GM12878 (cell line): ENCODE results near the gene TMEM14C. TPM values are rescaled to one million over a fixed set of nuclear protein-coding genes. Genes with fewer than 3 reads are reported as not detected.

Experiments used
- ATAC-seq: fragments of 200-7000 bp; cut with Tn5 transposase; 3 replicates; pipeline ENCODE4 v1.9.1; 2020; ENCODE audit warnings: mild to moderate bottlenecking, moderate library complexity
- BruUV-seq: library from RNA; stranded (reverse); fragments of 400-500 nt; replicated peaks from 2 replicates; lab custom pipeline; 2021; lab: Mats Ljungman, UMichigan
- CTCF ChIA-PET: fragments of 300-600 bp; sonication (Branson Sonifier 250); formaldehyde crosslinking; extraction: SDS; loops from one replicate; lab custom pipeline; 2021; ENCODE audit warnings: inconsistent platforms; lab: Yijun Ruan, JAX
- POLR2A ChIA-PET: fragments of 350-600 bp; formaldehyde crosslinking; extraction: SDS; loops from one replicate; lab custom pipeline; 2021; ENCODE audit warnings: inconsistent platforms; lab: Charles Lee
- RAD21 ChIA-PET: fragments of 300-600 bp; sonication (Branson Sonifier 250); formaldehyde crosslinking; loops from one replicate; lab custom pipeline; 2023; ENCODE audit warnings: antibody characterized with exemption; ENCODE audit not compliant: unreplicated experiment; lab: Charles Lee
- SMC1A ChIA-PET: fragments of 300-600 bp; sonication (Branson Sonifier 250); formaldehyde crosslinking; loops from one replicate; lab custom pipeline; 2023; ENCODE audit not compliant: unreplicated experiment, uncharacterized antibody; lab: Charles Lee
- DNase-seq: peaks from one replicate; pipeline ENCODE4 v3.0.0-alpha.2; 2011; ENCODE audit warnings: low read depth, low spot score
- FAIRE-seq: peaks from 3 replicates; lab custom pipeline; 2011; peaks lifted over from hg19 to GRCh38; lab: Jason Lieb, UNC
- H2AFZ ChIP-seq: 2 replicates; pipeline ENCODE4 v1.6.0; 2011; ENCODE audit warnings: low read depth, low read length, control low read depth; ENCODE audit not compliant: control insufficient read depth
- H3K27ac ChIP-seq: 2 replicates; pipeline ENCODE4 v1.5.1; 2011; ENCODE audit warnings: control low read depth; ENCODE audit not compliant: control insufficient read depth, insufficient read depth
- H3K27me3 ChIP-seq, 2 experiments: replicated peaks in 1 of 2; 2 replicates each; pipeline versions ENCODE4 v1.6.0 to v1.6.1; 2011; ENCODE audit warnings: low read length in 1 of 2; ENCODE audit not compliant: control insufficient read depth in 2 of 2, insufficient read depth in 2 of 2
- H3K36me3 ChIP-seq, 2 experiments: 2 replicates each; pipeline ENCODE4 v1.5.1; 2011; ENCODE audit warnings: low read length in 1 of 2; ENCODE audit not compliant: control insufficient read depth in 2 of 2, insufficient read depth in 2 of 2
- H3K4me1 ChIP-seq: 2 replicates; pipeline ENCODE4 v1.6.1; 2011; ENCODE audit warnings: mild to moderate bottlenecking, low read length, moderate library complexity, mixed read lengths; ENCODE audit not compliant: control insufficient read depth, insufficient read depth
- H3K4me2 ChIP-seq: 2 replicates; pipeline ENCODE4 v1.6.0; 2011; ENCODE audit warnings: control low read depth; ENCODE audit not compliant: control insufficient read depth, insufficient read depth
- H3K4me3 ChIP-seq: fragments of 200-600 bp; sonication (generic); 2 replicates; pipeline ENCODE4 v1.5.1; 2016
- H3K79me2 ChIP-seq: 2 replicates; pipeline ENCODE4 v1.6.0; 2011; ENCODE audit warnings: low read length; ENCODE audit not compliant: control insufficient read depth, insufficient read depth
- H3K9ac ChIP-seq: 2 replicates; pipeline ENCODE4 v1.8.0; 2011; ENCODE audit warnings: low read length, control low read depth, mixed read lengths; ENCODE audit not compliant: control insufficient read depth, insufficient read depth
- H3K9me3 ChIP-seq: replicated peaks from 3 replicates; pipeline ENCODE4 v1.5.1; 2011; ENCODE audit warnings: mild to moderate bottlenecking, low read length; ENCODE audit not compliant: control insufficient read depth, insufficient read depth
- H4K20me1 ChIP-seq: 2 replicates; pipeline ENCODE4 v1.6.0; 2011; ENCODE audit not compliant: control insufficient read depth, insufficient read depth
- BACH1 ChIP-seq: fragments of 450-650 bp; IDR thresholded peaks from 2 replicates; pipeline ENCODE4 v1.6.1; 2017; ENCODE audit warnings: mild to moderate bottlenecking, borderline replicate concordance
- HDAC6 ChIP-seq: fragments of 200-600 bp; sonication (generic); IDR thresholded peaks from one replicate; pipeline ENCODE4 v1.8.0; 2017; ENCODE audit warnings: antibody characterized with exemption; ENCODE audit not compliant: unreplicated experiment
- IRF4 ChIP-seq: IDR thresholded peaks from 2 replicates; pipeline ENCODE4 v1.6.1; 2011; ENCODE audit warnings: low read depth, low read length
- PAX8 ChIP-seq: fragments of 450-650 bp; IDR thresholded peaks from 2 replicates; pipeline ENCODE4 v1.6.1; 2017; ENCODE audit warnings: mild to moderate bottlenecking, moderate library complexity
- RAD51 ChIP-seq: fragments of 450-650 bp; IDR thresholded peaks from 2 replicates; pipeline ENCODE4 v1.6.1; 2016; ENCODE audit warnings: moderate library complexity, mild to moderate bottlenecking, inconsistent platforms
- TCF7 ChIP-seq: IDR thresholded peaks from 2 replicates; pipeline ENCODE4 v1.6.1; 2014; ENCODE audit warnings: antibody characterized with exemption, borderline replicate concordance
- WGBS: methylation state at CpG from one replicate; pipeline ENCODE4 v1.1.6; 2016; ENCODE audit warnings: low lambda C conversion rate; ENCODE audit not compliant: insufficient replicate concordance, insufficient coverage; ENCODE audit errors: missing lambda C conversion rate; 5-methylcytosine and 5-hydroxymethylcytosine counted together
- in situ Hi-C: fragments of 300-500 bp; cut with MboI; formaldehyde crosslinking; loops from 9 replicates; pipeline ENCODE4 v1.14.3; 2018; ENCODE audit warnings: mixed read lengths
- intact Hi-C: fragments of 100-400 bp; cut with micrococcal nuclease; formaldehyde crosslinking; loops from one replicate; pipeline ENCODE4 v1.14.2; 2022; ENCODE audit not compliant: unreplicated experiment
- polyA plus RNA-seq, 11 experiments: library from polyadenylated mRNA; depleted of rRNA in 4 of 11; unstranded in 6 of 11; stranded (reverse) in 5 of 11; fragments of >200 nt; fragmentation: Nextera tagmentation in 4 of 11; fragmentation: Illumina TruSeq in 1 of 11; extraction: Ambion mirVana in 4 of 11; extraction: Trizol in 1 of 11; gene quantifications; 1 replicate in 1 of 11; 2 replicates in 10 of 11; pipeline versions ENCODE4 v1.2.1 to v1.2.3, GENCODE V29; 2011 to 2016; ENCODE audit warnings: inconsistent platforms in 2 of 11, missing spikeins in 2 of 11, low read depth in 1 of 11
- total RNA-seq, 4 experiments: library from RNA; depleted of rRNA in 3 of 4; stranded (reverse); fragments of >200 nt in 3 of 4; fragmentation: Illumina TruSeq in 1 of 4; extraction: Trizol in 1 of 4; gene quantifications; 2 replicates each; pipeline versions ENCODE4 v1.2.1 to v1.2.3, GENCODE V29; 2013 to 2021
- TF ChIP-seq, protein P1 (sequence below): IDR thresholded peaks from 2 replicates; pipeline ENCODE4 v1.6.1; 2011; ENCODE audit warnings: low read depth, mild to moderate bottlenecking, low read length, moderate library complexity, borderline replicate concordance; ENCODE audit errors: extremely low read depth
- TF ChIP-seq, protein P2 (sequence below): fragments of 450-650 bp; formaldehyde crosslinking; IDR thresholded peaks from 2 replicates; pipeline ENCODE4 v1.4.0; 2022; ENCODE audit warnings: mild to moderate bottlenecking, moderate library complexity

TMEM14C gene
- total and polyA plus RNA-seq, 10 of the 15 experiments (the other 5 are each of a cell fraction or from before 2014, with no cell fraction given) = 66.0 to 224 (median 134) TPM

DNA sequence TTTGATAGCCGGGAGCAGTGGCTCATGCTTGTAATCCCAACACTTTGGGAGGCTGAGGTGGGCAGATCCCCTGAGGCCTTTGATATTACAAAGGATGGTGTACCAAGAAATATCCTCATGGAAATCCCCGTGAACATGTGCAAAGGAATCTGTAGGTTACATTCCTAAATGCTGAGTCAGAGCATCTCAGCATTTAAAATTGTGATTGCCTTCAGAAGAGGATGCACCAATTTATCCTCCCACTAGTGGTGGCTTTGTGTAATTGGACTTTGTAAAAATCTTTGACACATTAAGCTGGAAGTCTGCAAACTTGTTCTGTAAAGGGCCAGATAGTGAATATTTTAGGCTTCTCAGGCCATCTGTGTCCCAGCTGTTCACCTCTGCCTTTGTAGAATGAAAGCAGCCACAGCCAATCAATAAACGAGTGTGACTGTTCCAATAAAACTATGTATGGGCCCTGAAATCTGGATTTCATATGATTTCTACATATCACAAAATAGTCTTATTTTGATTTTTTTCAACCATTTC is 36.5 kb downstream of the TMEM14C start (continued):
- TF ChIP-seq BACH1 (0 out of 2 replicates have a peak, but pooled peaks have one; percentile 29), TCF7 (no peak)
- TF ChIP-seq, all 136 proteins: peak for 4

DNA sequence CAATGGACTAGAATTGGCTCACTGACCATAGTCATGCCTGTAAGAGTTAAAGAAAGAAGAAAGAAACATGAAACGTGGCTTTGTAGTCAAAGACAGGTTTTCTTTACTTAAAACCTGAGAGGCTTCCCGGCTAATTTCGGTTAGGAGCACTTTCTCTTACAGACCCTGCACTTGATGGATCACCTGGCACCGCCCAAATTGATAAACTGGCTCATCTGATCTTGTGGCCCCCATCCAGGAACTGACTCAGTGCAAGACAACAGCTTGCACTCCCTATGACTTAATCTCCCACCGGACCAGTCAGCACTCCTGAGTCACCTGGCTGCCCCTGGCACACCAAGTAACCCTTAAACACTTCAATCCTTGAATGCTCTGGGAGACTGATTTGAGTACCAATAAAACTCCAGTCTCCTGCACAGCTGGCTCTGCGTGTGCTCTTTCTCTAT is 37.0 kb downstream of the TMEM14C start:
- CTCF ChIA-PET = interaction anchor here (0.6 to 2.8 kb wide), 10 partner anchors 10 to 281 kb away, joined by 3 to 9 read pairs (median 3); no protein-coding TSS in a partner anchor
- in situ Hi-C loops (no loop called here), intact Hi-C loops (loop anchor here (1.0 kb wide), 1 partner anchor 250 kb away; no protein-coding TSS in a partner anchor)
- POLR2A ChIA-PET = interaction anchor here (0.6 to 1.9 kb wide), 4 partner anchors 12 to 845 kb away, joined by 4 to 7 read pairs (median 6); partner anchors contain the start of gene TMEM14B
- ATAC-seq = no peak
- Histone ChIP-seq H3K4me1 (no peaks in the 10 kb centered on the region), H3K9me3 (no peaks in the 10 kb centered on the region), H3K27me3 (no peaks in the 10 kb centered on the region), H3K4me3 (no peak overlapping the region), H3K36me3 (no peaks in the 10 kb centered on the region), H3K4me2 (no peak overlapping the region), H4K20me1 (no peaks in the 10 kb centered on the region), H3K79me2 (no peaks in the 10 kb centered on the region), H3K9ac (no peak overlapping the region), H2AFZ (no peak overlapping the region), H3K27ac (no peak overlapping the region)
- DNase-seq = no peak
- 91% methylated on average over 6 of the region's 6 CpGs for WGBS
- RAD21 ChIA-PET = interaction anchor here (1.0 kb wide), 1 partner anchor 92 kb away, joined by 3 read pairs; no protein-coding TSS in a partner anchor
- no peak for TF ChIP-seq IRF4
- TF ChIP-seq, protein P1, sequence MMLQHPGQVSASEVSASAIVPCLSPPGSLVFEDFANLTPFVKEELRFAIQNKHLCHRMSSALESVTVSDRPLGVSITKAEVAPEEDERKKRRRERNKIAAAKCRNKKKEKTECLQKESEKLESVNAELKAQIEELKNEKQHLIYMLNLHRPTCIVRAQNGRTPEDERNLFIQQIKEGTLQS = no peak
- no peak for TF ChIP-seq PAX8
- TF ChIP-seq, protein P2, sequence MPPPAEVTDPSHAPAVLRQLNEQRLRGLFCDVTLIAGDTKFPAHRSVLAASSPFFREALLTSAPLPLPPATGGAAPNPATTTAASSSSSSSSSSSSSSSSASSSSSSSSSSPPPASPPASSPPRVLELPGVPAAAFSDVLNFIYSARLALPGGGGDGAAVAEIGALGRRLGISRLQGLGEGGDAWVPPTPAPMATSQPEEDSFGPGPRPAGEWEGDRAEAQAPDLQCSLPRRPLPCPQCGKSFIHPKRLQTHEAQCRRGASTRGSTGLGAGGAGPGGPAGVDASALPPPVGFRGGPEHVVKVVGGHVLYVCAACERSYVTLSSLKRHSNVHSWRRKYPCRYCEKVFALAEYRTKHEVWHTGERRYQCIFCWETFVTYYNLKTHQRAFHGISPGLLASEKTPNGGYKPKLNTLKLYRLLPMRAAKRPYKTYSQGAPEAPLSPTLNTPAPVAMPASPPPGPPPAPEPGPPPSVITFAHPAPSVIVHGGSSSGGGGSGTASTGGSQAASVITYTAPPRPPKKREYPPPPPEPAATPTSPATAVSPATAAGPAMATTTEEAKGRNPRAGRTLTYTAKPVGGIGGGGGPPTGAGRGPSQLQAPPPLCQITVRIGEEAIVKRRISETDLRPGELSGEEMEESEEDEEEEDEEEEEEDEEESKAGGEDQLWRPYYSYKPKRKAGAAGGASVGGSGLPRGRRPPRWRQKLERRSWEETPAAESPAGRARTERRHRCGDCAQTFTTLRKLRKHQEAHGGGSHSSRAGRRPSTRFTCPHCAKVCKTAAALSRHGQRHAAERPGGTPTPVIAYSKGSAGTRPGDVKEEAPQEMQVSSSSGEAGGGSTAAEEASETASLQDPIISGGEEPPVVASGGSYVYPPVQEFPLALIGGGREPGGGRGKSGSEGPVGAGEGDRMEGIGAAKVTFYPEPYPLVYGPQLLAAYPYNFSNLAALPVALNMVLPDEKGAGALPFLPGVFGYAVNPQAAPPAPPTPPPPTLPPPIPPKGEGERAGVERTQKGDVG = no peak
- no peak for TF ChIP-seq HDAC6
- no peak for TF ChIP-seq RAD51
- FAIRE-seq = no peak
- SMC1A ChIA-PET = interaction anchor here (0.9 to 2.1 kb wide), 3 partner anchors 41 to 249 kb away, joined by 3 to 7 read pairs (median 3); partner anchors contain the start of gene PAK1IP1
- no TSS peak for BruUV-seq
